CD1c-positive myeloid dendritic cell (primary cell): ENCODE results near the gene CGB5.

ENCODE experiments used
- DNase-seq: peaks from one replicate; pipeline ENCODE4 v3.0.0-alpha.2; 2016; ENCODE audit errors: extremely low spot score

The CGB5 gene

GRCh38 chr19:49057636-49058234, 14.1 kb downstream of the CGB5 start, which contains the start of gene CGB7:
Gene CGB7, minus strand, starts transcription at chr19:49057749. Its CDS starts 2,374 bp downstream, at chr19:49055375.
- DNase-seq: peak; percentile 46

GRCh38 chr19:49058562-49058961, 14.9 kb downstream of the CGB5 start:
- no peak for DNase-seq

- DNase-seq: no peak
Measured at GRCh38 chr19:49059053-49059452, 15.4 kb downstream of the CGB5 start.

GRCh38 chr19:49061000-49061399, 17.4 kb downstream of the CGB5 start:
- no peak for DNase-seq

GRCh38 chr19:49061445-49061844, 17.8 kb downstream of the CGB5 start:
- no peak for DNase-seq

GRCh38 chr19:49064029-49064629, 20.5 kb downstream of the CGB5 start:
- DNase-seq: no peak

GRCh38 chr19:49064768-49065611, 21.3 kb downstream of the CGB5 start, which contains the start of gene NTF4:
Gene NTF4, minus strand, starts transcription at chr19:49064818. Its CDS starts 2,821 bp downstream, at chr19:49061997.
- DNase-seq: no peak

GRCh38 chr19:49065905-49066512, 22.4 kb downstream of the CGB5 start:
- DNase-seq: no peak

- DNase-seq: no peak
Measured at GRCh38 chr19:49067554-49067953, 23.9 kb downstream of the CGB5 start.

GRCh38 chr19:49069026-49069425, 25.4 kb downstream of the CGB5 start:
- no peak for DNase-seq

- DNase-seq: no peak
Measured at GRCh38 chr19:49070416-49070815, 26.8 kb downstream of the CGB5 start.

GRCh38 chr19:49071860-49072547, 28.4 kb downstream of the CGB5 start:
- peak; percentile 19 for DNase-seq

GRCh38 chr19:49073514-49074378, 30.1 kb downstream of the CGB5 start:
- peak; percentile 42 for DNase-seq

GRCh38 chr19:49074869-49075268, 31.2 kb downstream of the CGB5 start:
- peak; percentile 15 for DNase-seq

GRCh38 chr19:49080392-49080791, 36.7 kb downstream of the CGB5 start:
- DNase-seq: no peak

- no peak for DNase-seq
Measured at GRCh38 chr19:49081273-49081672, 37.6 kb downstream of the CGB5 start.

GRCh38 chr19:49084206-49085019, 40.8 kb downstream of the CGB5 start:
- DNase-seq: no peak

GRCh38 chr19:49085020-49085867, 41.6 kb downstream of the CGB5 start, which contains the start of gene SNRNP70:
Gene SNRNP70, plus strand, starts transcription at chr19:49085451. Its CDS starts 964 bp downstream, at chr19:49086415.
- peak; percentile 99 for DNase-seq

- no peak for DNase-seq
Measured at GRCh38 chr19:49085868-49086232, 42.2 kb downstream of the CGB5 start.
